ENCODE measurements around the gene CEP89.
"Not testable (repeated sequence)": the region's sequence is repeated elsewhere in the genome, so short reads cannot be mapped to it uniquely, and the experiment has no call there.

CEP89 gene

GRCh38 chr19:32843716-32844245 is 128.0 kb downstream of the CEP89 start:
- no peaks in the 10 kb centered on the region for H3K36me3 ChIP-seq (ENCODE audit: insufficient read depth, low read length)
- no peak overlapping the region for H3K9ac ChIP-seq (ENCODE audit: low read length)
- no peak overlapping the region for H3K4me2 ChIP-seq (ENCODE audit: low read length)
- H3K9me2 ChIP-seq (ENCODE audit: low read depth, low read length) = no peaks in the 10 kb centered on the region
- no peak overlapping the region for H3K27ac ChIP-seq (ENCODE audit: low read depth, low read length, poor library complexity, severe bottlenecking)
- H3K9me3 ChIP-seq (ENCODE audit: low read length) = 0 out of 2 replicates have a peak, but pooled peaks cover 7% of the 10 kb centered on the region
- no peaks in the 10 kb centered on the region for H3K4me1 ChIP-seq (ENCODE audit: insufficient read depth, low read length, severe bottlenecking)
- no peak for TF ChIP-seq CTCF (IDR thresholded peaks at IDR 0.05; ENCODE audit: low read length)
- no peaks in the 10 kb centered on the region; the same call in 1 of the 2 replicates for H3K27me3 ChIP-seq (ENCODE audit: insufficient read depth, low read length)
- no peaks in the 10 kb centered on the region for H3F3A ChIP-seq (ENCODE audit: insufficient read depth, low read length)
- H3K4me3 ChIP-seq (ENCODE audit: low read depth, low read length, poor library complexity, severe bottlenecking) = no peak overlapping the region
- no peaks in the 10 kb centered on the region for H3K79me2 ChIP-seq (ENCODE audit: insufficient read depth, low read length)
- H4K20me1 ChIP-seq (ENCODE audit: insufficient read depth, low read length) = no peaks in the 10 kb centered on the region
- no peak overlapping the region for H2AFZ ChIP-seq (ENCODE audit: low read length)

GRCh38 chr19:32842061-32842460 is 129.7 kb downstream of the CEP89 start:
- Histone ChIP-seq H3K27ac (ENCODE audit: low read depth, low read length, poor library complexity, severe bottlenecking) (no peak overlapping the region), H2AFZ (ENCODE audit: low read length) (no peak overlapping the region), H3K9ac (ENCODE audit: low read length) (no peak overlapping the region), H3K4me3 (ENCODE audit: low read depth, low read length, poor library complexity, severe bottlenecking) (no peak overlapping the region), H3K9me2 (ENCODE audit: low read depth, low read length) (no peaks in the 10 kb centered on the region), H3K4me2 (ENCODE audit: low read length) (no peak overlapping the region), H3K36me3 (ENCODE audit: insufficient read depth, low read length) (no peaks in the 10 kb centered on the region), H3F3A (ENCODE audit: insufficient read depth, low read length) (no peaks in the 10 kb centered on the region), H3K9me3 (ENCODE audit: low read length) (0 out of 2 replicates have a peak, but pooled peaks cover 10% of the 10 kb centered on the region), H3K79me2 (ENCODE audit: insufficient read depth, low read length) (no peaks in the 10 kb centered on the region), H3K4me1 (ENCODE audit: insufficient read depth, low read length, severe bottlenecking) (no peaks in the 10 kb centered on the region), H4K20me1 (ENCODE audit: insufficient read depth, low read length) (no peaks in the 10 kb centered on the region), H3K27me3 (ENCODE audit: insufficient read depth, low read length) (no peaks in the 10 kb centered on the region; the same call in 1 of the 2 replicates)
- no peak for TF ChIP-seq CTCF (IDR thresholded peaks at IDR 0.05; ENCODE audit: low read length)
- no peak for TF ChIP-seq EZH2 (IDR thresholded peaks at IDR 0.05; ENCODE audit: borderline replicate concordance, low read length)

GRCh38 chr19:32837531-32837930 is 134.2 kb downstream of the CEP89 start:
- H3K9ac ChIP-seq (ENCODE audit: low read length) = no peak overlapping the region
- no peaks in the 10 kb centered on the region for H3K9me2 ChIP-seq (ENCODE audit: low read depth, low read length)
- TF ChIP-seq EZH2 (IDR thresholded peaks at IDR 0.05; ENCODE audit: borderline replicate concordance, low read length) = no peak
- TF ChIP-seq CTCF (IDR thresholded peaks at IDR 0.05; ENCODE audit: low read length) = no peak
- H3K27me3 ChIP-seq (ENCODE audit: insufficient read depth, low read length) = peaks cover 3% of the 10 kb centered on the region
- H3K9me3 ChIP-seq (ENCODE audit: low read length) = 0 out of 2 replicates have a peak, but pooled peaks cover 10% of the 10 kb centered on the region
- no peak overlapping the region for H2AFZ ChIP-seq (ENCODE audit: low read length)
- no peaks in the 10 kb centered on the region for H3K79me2 ChIP-seq (ENCODE audit: insufficient read depth, low read length)
- H4K20me1 ChIP-seq (ENCODE audit: insufficient read depth, low read length) = no peaks in the 10 kb centered on the region
- H3K27ac ChIP-seq (ENCODE audit: low read depth, low read length, poor library complexity, severe bottlenecking) = no peak overlapping the region
- no peaks in the 10 kb centered on the region for H3K4me1 ChIP-seq (ENCODE audit: insufficient read depth, low read length, severe bottlenecking)
- H3K4me3 ChIP-seq (ENCODE audit: low read depth, low read length, poor library complexity, severe bottlenecking) = no peak overlapping the region
- H3K4me2 ChIP-seq (ENCODE audit: low read length) = no peak overlapping the region
- no peaks in the 10 kb centered on the region for H3K36me3 ChIP-seq (ENCODE audit: insufficient read depth, low read length)
- no peaks in the 10 kb centered on the region for H3F3A ChIP-seq (ENCODE audit: insufficient read depth, low read length)

GRCh38 chr19:32833388-32833787 is 138.4 kb downstream of the CEP89 start:
- not testable (repeated sequence) for H3K27ac ChIP-seq (ENCODE audit: low read depth, low read length, poor library complexity, severe bottlenecking); H3K4me1 ChIP-seq (ENCODE audit: insufficient read depth, low read length, severe bottlenecking); H3K4me3 ChIP-seq (ENCODE audit: low read depth, low read length, poor library complexity, severe bottlenecking); H3K27me3 ChIP-seq (ENCODE audit: insufficient read depth, low read length); H3K4me2 ChIP-seq (ENCODE audit: low read length); H3K36me3 ChIP-seq (ENCODE audit: insufficient read depth, low read length); H3F3A ChIP-seq (ENCODE audit: insufficient read depth, low read length); H4K20me1 ChIP-seq (ENCODE audit: insufficient read depth, low read length); H3K9me2 ChIP-seq (ENCODE audit: low read depth, low read length); H3K79me2 ChIP-seq (ENCODE audit: insufficient read depth, low read length); H3K9ac ChIP-seq (ENCODE audit: low read length); H2AFZ ChIP-seq (ENCODE audit: low read length); H3K9me3 ChIP-seq (ENCODE audit: low read length)

GRCh38 chr19:32832825-32833224 is 138.9 kb downstream of the CEP89 start:
- not testable (repeated sequence) for H3K27me3 ChIP-seq (ENCODE audit: insufficient read depth, low read length); H3K9me2 ChIP-seq (ENCODE audit: low read depth, low read length); H3K36me3 ChIP-seq (ENCODE audit: insufficient read depth, low read length); H3K27ac ChIP-seq (ENCODE audit: low read depth, low read length, poor library complexity, severe bottlenecking); H3K4me1 ChIP-seq (ENCODE audit: insufficient read depth, low read length, severe bottlenecking); H3K9ac ChIP-seq (ENCODE audit: low read length); H3K79me2 ChIP-seq (ENCODE audit: insufficient read depth, low read length); H2AFZ ChIP-seq (ENCODE audit: low read length); H3F3A ChIP-seq (ENCODE audit: insufficient read depth, low read length); H3K4me2 ChIP-seq (ENCODE audit: low read length); H3K4me3 ChIP-seq (ENCODE audit: low read depth, low read length, poor library complexity, severe bottlenecking); H4K20me1 ChIP-seq (ENCODE audit: insufficient read depth, low read length); H3K9me3 ChIP-seq (ENCODE audit: low read length)
